ENCODE results near the gene TAS2R38.

Gene TAS2R38

DNA sequence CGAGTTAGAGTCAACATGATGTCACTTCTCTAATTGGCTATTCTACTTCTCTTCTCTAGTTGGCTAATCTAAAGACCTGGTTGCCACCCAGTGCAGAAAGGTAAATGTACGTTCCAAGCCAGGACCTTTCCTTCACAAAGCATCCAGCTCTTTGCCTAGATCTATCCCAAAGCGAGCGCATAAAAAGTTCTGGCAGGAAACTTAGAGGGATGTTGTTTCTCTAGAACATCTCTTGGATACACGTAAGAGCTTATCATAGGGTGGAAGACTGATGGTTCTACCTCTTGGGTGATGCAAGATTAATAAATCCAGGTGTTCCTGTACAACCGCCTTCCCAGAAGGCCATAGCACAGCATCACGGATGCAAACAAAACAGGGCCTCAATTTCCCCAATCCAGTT is at the start of gene TAS2R38:
Gene TAS2R38 (minus strand): TSS at position 101 of the 400 bp plus-strand sequence. CDS start 84 bp downstream, at position 17.
- TF ChIP-seq POLR2A (IDR thresholded peaks at IDR 0.05; ENCODE audit: low read depth, low read length): no peak
- FAIRE-seq (no peak), DNase-seq (ENCODE audit: insufficient read length, low spot score) (no peak)

DNA sequence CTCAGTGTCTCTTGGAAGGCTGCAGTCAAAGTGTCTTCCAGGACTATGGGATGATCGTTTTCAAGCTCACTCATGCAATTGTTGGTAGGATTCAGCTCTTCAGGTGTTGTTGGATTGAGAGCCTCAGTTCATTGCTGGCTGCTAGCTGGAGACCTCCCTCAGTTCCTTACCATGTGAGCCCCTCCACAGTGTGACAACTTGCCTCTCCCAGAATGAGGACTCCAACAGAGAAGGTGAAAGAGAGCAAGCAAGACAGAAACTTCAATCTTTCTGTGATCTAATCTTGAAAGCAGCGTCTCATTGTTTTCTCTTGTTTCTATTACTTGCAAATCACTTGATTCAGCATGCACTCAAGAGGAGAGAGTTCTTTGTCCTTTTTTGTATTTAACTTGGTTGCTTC is 44.6 kb upstream of the TAS2R38 start:
- DNase-seq (ENCODE audit: insufficient read length, low spot score) (no peak), FAIRE-seq (no peak)
- TF ChIP-seq POLR2A (IDR thresholded peaks at IDR 0.05; ENCODE audit: low read depth, low read length): no peak

DNA sequence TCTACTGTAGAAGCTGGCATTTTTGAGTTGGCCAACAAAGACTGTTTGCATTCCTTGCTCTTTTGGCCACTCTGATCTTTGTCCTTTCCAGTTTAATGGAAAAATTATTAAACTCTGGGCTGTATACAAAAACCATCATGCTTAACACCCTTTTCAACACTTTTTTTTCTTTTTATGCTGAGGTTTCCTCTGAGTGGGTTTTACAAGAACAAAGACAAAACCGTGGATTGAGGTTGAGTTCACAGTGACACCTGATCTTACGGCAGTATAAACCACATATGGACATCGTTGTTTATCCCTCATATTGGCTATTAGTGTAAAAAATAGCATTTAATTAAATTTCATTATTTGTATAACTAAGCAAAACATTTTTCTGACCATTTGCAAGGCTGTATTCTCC is 43.9 kb upstream of the TAS2R38 start:
- DNase-seq (ENCODE audit: insufficient read length, low spot score) (no peak), FAIRE-seq (no peak)
- TF ChIP-seq POLR2A (IDR thresholded peaks at IDR 0.05; ENCODE audit: low read depth, low read length): no peak

DNA sequence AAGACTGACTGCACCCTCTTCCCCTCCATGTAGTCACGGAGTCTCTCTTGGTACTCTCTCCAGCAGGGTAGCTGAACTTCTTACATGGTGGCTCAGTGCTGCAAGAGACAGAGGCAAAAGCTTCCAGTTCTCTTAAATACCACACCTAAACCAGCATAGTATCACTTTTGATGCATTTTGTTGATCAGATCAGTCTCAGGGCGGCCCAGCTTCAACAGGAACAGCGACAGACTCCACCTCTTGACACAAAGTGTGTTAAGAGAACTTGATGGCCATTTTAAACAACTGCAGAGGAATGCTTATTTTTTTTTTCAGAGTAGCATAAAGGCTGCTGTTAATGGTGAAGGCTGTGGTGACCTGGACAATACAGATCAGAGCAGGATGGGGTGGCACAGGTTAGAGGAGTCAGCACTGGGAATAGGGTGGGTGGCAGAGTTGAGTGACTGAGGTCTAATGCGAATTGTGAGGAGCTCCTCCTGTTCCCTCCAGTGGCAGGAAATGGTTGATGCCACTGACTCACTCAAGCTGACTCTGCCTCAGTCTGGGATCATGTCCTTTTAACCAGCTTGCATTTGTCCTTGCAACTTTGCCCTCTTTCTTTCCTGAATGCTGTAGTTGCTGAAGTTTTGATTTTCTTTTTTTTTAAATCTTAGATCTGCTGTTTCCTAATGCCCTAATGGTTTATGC is 39.4 kb upstream of the TAS2R38 start:
- FAIRE-seq (peak; percentile 99), DNase-seq (ENCODE audit: insufficient read length, low spot score) (peak; percentile 9)
- no peak for TF ChIP-seq POLR2A (IDR thresholded peaks at IDR 0.05; ENCODE audit: low read depth, low read length)

DNA sequence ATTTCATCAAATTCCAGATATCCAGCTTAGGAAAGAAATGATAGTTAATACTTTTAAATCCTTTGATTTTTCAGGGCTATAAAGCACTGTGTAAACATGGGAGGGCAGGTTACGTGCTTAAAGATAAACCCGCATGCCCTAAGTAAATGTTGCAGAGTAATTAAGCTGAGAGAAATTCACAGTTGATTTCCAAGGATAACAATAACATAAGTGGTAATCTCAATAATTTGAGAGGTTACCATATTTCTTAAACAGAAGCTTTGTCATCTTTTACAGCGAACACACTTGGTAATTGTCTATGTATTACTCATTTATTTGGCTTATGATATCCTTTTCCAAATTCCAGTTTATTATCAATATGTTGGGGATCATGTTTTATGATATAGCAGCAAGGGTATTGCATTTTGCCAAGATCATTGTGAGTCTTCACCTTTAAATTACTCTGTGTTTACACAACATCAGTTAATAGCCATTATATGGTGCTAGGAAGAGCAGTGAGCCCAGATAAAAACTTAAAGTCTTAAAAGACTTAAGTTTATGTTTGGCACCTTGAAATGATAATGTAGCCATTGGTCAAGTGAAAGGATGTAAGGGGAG is 37.5 kb upstream of the TAS2R38 start:
- DNase-seq (ENCODE audit: insufficient read length, low spot score) (no peak), FAIRE-seq (no peak)
- no peak for TF ChIP-seq POLR2A (IDR thresholded peaks at IDR 0.05; ENCODE audit: low read depth, low read length)

DNA sequence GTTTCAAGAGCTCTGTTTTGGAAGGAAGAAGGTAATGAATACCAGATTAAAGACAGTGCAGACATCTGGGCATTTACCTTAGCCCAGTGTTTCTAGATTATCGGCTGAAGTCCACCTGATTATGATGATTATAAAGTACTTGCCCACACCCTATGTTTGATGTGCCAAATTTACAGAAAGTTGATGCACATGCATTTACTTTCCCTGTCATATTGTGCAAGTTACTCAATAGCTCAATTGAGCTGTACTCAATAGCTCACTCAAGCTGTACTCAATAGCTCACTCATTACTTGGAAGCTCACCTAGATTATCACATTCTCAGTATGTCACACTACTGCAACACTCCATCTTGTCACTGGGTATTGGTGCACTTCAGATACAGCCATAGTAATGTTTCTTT is 35.6 kb upstream of the TAS2R38 start:
- FAIRE-seq (no peak), DNase-seq (ENCODE audit: insufficient read length, low spot score) (no peak)
- no peak for TF ChIP-seq POLR2A (IDR thresholded peaks at IDR 0.05; ENCODE audit: low read depth, low read length)

DNA sequence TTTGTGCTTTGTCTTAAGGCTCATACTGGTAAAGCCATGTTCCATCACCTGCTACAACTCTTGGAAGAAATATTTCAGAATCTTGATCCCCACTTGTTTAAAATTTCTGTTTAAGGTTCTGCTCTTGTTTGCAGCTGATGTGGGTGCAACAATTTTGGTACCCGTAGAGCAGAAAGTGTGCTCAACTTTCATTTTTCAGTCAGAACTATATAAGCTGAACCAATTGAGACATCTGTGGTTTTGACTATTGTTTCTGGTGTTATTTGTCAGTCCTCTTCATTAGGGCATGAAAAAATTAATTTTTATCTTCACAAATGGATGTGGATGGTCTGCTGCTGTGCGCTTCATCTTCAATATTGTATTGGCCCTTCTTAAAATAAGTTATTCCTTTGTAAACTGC is 33.0 kb upstream of the TAS2R38 start:
- DNase-seq (ENCODE audit: insufficient read length, low spot score) (no peak), FAIRE-seq (no peak)
- no peak for TF ChIP-seq POLR2A (IDR thresholded peaks at IDR 0.05; ENCODE audit: low read depth, low read length)

DNA sequence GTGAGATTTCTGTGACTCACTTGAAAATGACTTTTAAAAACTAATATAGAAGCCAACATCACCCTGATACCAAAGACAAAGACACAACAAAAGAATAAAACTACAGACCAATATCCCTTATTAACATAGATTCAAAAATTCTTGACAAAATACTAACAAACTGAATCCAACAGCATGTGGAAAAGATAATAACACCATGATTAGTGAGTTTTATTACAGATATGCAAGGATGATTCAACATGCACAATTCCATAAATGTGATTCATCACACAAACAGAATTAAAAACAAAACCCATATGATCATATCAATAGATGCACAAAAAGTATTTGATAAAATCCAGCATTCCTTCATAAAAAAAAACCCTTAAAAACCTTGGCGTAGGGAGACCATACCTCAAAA is 28.6 kb upstream of the TAS2R38 start:
- FAIRE-seq (no peak), DNase-seq (ENCODE audit: insufficient read length, low spot score) (no peak)
- TF ChIP-seq POLR2A (IDR thresholded peaks at IDR 0.05; ENCODE audit: low read depth, low read length): no peak

DNA sequence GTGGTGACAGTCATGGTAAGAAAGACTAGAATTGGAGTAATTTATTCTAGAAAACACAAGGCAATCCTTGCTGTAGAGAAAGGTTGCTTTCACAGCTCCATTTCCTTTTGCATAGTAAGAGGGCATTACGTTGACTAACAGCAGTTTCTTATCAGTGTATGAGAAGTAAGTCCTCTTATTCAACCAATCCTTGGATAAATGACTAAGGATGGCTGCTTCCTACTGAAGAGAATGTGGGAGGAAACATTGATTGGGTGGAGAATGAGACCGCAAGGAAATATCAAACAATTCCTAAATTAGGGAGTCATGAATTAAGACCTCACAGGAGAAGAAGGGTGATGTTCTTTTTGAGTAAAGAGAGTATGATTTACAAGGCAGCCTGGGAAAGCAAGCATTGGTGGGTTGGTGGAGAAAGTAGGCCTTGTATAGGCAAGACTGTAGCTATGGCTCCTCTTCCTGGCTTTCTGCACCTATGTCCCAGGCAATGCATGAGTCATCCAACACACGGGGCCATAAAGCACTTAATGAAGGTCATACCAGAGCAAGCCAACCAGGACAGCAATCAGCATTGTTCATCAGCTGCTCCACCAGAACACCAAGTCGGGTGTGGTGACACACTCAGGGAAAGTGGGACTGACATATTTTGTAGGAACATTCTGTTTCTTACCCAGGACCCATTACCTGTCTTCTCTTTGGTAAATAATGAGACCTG is 27.7 kb upstream of the TAS2R38 start:
- DNase-seq (ENCODE audit: insufficient read length, low spot score) (no peak), FAIRE-seq (no peak)
- TF ChIP-seq POLR2A (IDR thresholded peaks at IDR 0.05; ENCODE audit: low read depth, low read length): no peak

DNA sequence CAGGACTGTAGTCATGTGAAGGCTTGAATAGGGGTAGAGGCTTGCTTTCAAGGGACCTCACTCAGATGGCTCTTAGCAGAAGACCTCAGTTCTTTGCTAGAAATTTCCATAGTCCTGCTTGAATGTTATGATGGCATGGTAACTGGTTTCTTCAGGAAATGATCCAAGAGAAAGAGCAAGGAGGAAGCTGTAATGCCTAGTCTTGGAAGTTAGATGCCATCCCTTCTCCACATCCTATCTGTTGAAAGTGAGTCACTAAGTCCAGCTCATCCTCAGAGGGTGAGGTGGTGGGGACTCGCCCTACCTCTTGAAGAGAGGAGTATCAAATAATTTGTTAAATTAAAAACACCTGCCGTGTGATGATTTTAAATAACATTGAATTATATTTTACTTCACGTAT is 26.7 kb upstream of the TAS2R38 start:
- FAIRE-seq: no peak
- no peak for DNase-seq (ENCODE audit: insufficient read length, low spot score)
- no peak for TF ChIP-seq POLR2A (IDR thresholded peaks at IDR 0.05; ENCODE audit: low read depth, low read length)

DNA sequence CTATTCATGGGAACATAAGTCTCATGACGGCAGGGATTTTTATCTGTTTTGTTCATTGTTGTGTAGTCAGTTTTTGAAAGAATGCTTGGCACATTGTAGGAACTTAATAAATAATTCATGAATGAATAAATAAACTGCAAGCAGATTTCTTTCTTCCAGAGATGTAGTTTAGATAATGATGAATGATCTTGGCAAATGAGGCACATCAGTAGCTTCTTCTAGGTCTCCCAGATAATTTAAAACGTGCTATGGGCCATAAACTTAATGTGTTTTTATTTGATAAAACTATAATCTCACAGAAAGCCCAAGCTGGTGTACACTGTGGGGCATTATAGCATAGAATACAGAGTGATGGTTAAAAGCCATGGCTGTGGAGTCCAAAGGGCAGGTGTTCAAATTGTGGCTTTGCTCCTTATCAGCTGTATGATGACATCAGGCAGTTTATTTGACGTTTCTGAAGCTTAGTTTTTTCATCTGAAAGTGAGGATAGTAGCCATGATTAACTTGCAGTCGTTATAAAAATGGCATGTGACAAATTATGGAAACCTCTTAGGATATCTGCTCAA is 25.6 kb upstream of the TAS2R38 start:
- FAIRE-seq (no peak), DNase-seq (ENCODE audit: insufficient read length, low spot score) (no peak)
- TF ChIP-seq POLR2A (IDR thresholded peaks at IDR 0.05; ENCODE audit: low read depth, low read length): no peak

DNA sequence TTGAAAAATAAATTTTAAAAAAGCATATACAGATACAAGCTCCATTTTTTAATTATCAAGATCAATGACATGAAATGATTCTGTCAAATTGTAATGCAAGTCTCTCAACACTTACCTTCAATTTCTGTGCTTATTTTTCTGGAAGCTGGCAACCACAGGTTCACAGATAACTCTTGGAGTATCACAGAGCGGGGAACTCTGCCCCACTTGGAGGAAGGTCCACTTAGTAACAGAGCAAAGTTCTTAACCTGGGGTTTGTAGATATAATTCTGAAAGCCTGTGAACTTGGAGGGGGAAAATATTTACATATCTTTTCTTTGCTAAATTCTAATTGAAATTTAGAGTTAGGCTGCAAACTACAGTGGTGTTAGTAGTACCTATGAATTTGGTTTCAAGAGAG is 19.8 kb upstream of the TAS2R38 start:
- no peak for DNase-seq (ENCODE audit: insufficient read length, low spot score)
- no peak for TF ChIP-seq POLR2A (IDR thresholded peaks at IDR 0.05; ENCODE audit: low read depth, low read length)
- no peak for FAIRE-seq

DNA sequence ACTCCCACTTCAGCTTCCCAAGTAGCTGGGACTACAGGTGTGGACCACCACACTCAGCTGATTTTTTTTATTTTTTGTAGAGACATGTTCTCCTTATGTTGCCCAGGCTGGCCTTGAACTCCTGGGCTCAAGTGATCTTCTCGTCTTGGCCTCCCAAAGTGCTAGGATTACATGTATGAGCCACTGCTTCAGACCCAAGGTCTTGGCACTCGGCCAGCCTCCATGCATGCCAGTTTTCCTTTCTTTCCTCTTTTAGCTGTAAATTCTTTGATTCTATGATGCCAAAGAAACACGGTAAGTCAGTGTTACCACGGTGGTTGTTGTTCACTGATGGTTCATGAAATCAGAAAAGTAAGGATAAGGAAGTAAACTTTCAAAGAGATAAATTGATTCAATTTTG is 19.1 kb upstream of the TAS2R38 start:
- no peak for FAIRE-seq
- no peak for TF ChIP-seq POLR2A (IDR thresholded peaks at IDR 0.05; ENCODE audit: low read depth, low read length)
- DNase-seq (ENCODE audit: insufficient read length, low spot score): no peak

DNA sequence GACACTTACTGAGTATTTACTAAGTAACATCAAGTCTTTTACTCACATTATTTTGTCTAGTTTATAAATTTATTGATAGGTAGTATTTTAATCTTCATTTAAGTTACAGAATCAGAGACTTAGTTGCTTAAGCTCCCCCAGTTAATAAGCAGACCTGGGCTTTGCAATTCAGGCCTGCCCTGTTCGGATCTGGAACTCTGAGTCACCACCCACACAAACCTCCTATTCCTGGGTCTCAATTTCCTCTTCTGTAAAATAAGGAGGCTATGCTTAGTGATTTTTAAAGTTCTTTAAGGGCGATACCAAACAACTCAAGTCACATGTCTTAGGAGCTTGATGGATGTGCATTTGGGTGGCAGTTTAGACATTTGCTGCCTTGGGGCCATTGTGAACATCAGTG is 18.6 kb upstream of the TAS2R38 start:
- no peak for TF ChIP-seq POLR2A (IDR thresholded peaks at IDR 0.05; ENCODE audit: low read depth, low read length)
- DNase-seq (ENCODE audit: insufficient read length, low spot score) (no peak), FAIRE-seq (no peak)
